Suprapubic skin (tissue), 4 donors: ENCODE measurements around the gene WBP2NL.

Experiments used
- POLR2A ChIP-seq, 2 donors: fragments of 450-650 bp; IDR thresholded peaks; one replicate each; pipeline ENCODE4 v1.6.1; 2017; ENCODE audit warnings: antibody characterized with exemption in 2 of 2, mild to moderate bottlenecking in 2 of 2, moderate library complexity in 2 of 2
- POLR2AphosphoS5 ChIP-seq, 3 donors: sonication (generic); formaldehyde crosslinking; IDR thresholded peaks; one replicate each; pipeline ENCODE4 v1.6.1; 2017; ENCODE audit warnings: antibody characterized with exemption in 3 of 3

DNA sequence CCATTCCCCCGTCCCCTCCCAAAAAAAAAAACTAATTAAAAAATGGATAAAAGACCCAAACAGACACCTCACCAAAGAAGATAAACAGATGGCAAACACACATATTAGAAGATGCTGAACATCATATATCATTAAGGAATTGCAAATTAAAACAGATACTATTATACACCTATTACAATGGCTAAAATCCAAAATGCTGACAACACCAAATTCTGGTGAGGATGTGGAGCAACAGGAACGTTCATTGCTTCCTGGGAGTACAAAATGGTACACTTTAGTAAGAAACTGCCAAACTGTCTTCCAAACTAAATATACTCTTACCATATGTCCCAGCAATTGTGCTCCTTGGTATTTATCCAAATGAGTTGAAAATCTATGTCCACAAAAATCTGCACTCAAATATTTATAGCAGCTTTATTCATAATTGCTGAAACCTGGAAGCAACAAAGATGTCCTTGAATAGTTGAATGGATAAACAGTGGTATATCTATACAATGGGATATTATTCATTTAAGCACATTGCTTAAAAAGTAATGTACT lies 52.1 kb downstream of the WBP2NL start:
- TF ChIP-seq POLR2A (IDR thresholded peaks at IDR 0.05), result no peak
- TF ChIP-seq POLR2AphosphoS5 (IDR thresholded peaks at IDR 0.05), result no peak
